ENCODE measurements around the gene ARHGAP6. TPM values are rescaled to one million over a fixed set of nuclear protein-coding genes. Genes with fewer than 3 reads are reported as not detected.

Gene ARHGAP6
- total and polyA plus RNA-seq, 2 donors from 2014 or later: 6.0 to 20.4 TPM

GRCh38 chrX:11446949-11447348, 218.8 kb downstream of the ARHGAP6 start:
- no peak overlapping the region for H3K27ac ChIP-seq (ENCODE audit: low read depth in 2 of 2, low read length in 2 of 2)
- FAIRE-seq: no peak

GRCh38 chrX:11446336-11446735, 219.4 kb downstream of the ARHGAP6 start:
- H3K27ac ChIP-seq (ENCODE audit: low read depth in 2 of 2, low read length in 2 of 2): no peak overlapping the region
- no peak for TF ChIP-seq CTCF (IDR thresholded peaks at IDR 0.05; ENCODE audit: borderline replicate concordance, extremely low read depth, insufficient read depth)
- H3K4me3 ChIP-seq (ENCODE audit: low read length in 3 of 3): no peak overlapping the region
- intact Hi-C loops (cut with DNase I): no loop called here
- H3K9me3 ChIP-seq (ENCODE audit: control insufficient read depth in 2 of 3, insufficient read depth in 1 of 3, low read length in 3 of 3): no peaks in the 10 kb centered on the region
- H3K4me1 ChIP-seq (ENCODE audit: control insufficient read depth in 2 of 3, insufficient read depth in 2 of 3, low read depth in 1 of 3, low read length in 3 of 3): no peaks in the 10 kb centered on the region
- no peak overlapping the region for H3K9ac ChIP-seq (ENCODE audit: low read length in 3 of 3)
- FAIRE-seq (no peak), DNase-seq (no peak)
- peaks cover 4% of the 10 kb centered on the region for H3K27me3 ChIP-seq (ENCODE audit: control insufficient read depth, insufficient read depth, low read length)
- H3K36me3 ChIP-seq (ENCODE audit: control insufficient read depth in 2 of 3, insufficient read depth in 3 of 3, low read length in 3 of 3): no peaks in the 10 kb centered on the region

More at GRCh38 chrX:11446949-11447348, 218.8 kb downstream of the ARHGAP6 start:
- peaks cover 4% of the 10 kb centered on the region for H3K27me3 ChIP-seq (ENCODE audit: control insufficient read depth, insufficient read depth, low read length)
- DNase-seq: no peak
- H3K9ac ChIP-seq (ENCODE audit: low read length in 3 of 3): no peak overlapping the region
- H3K36me3 ChIP-seq (ENCODE audit: control insufficient read depth in 2 of 3, insufficient read depth in 3 of 3, low read length in 3 of 3): no peaks in the 10 kb centered on the region
- H3K9me3 ChIP-seq (ENCODE audit: control insufficient read depth in 2 of 3, insufficient read depth in 1 of 3, low read length in 3 of 3): no peaks in the 10 kb centered on the region
- TF ChIP-seq CTCF (IDR thresholded peaks at IDR 0.05; ENCODE audit: borderline replicate concordance, extremely low read depth, insufficient read depth): no peak
- no peak overlapping the region for H3K4me3 ChIP-seq (ENCODE audit: low read length in 3 of 3)
- H3K4me1 ChIP-seq (ENCODE audit: control insufficient read depth in 2 of 3, insufficient read depth in 2 of 3, low read depth in 1 of 3, low read length in 3 of 3): no peaks in the 10 kb centered on the region
- intact Hi-C loops (cut with DNase I): no loop called here

- H3K9me3 ChIP-seq (ENCODE audit: control insufficient read depth in 2 of 3, insufficient read depth in 1 of 3, low read length in 3 of 3): no peaks in the 10 kb centered on the region
- intact Hi-C loops (cut with DNase I): no loop called here
- no peak for TF ChIP-seq CTCF (IDR thresholded peaks at IDR 0.05; ENCODE audit: borderline replicate concordance, extremely low read depth, insufficient read depth)
- FAIRE-seq (no peak), DNase-seq (no peak)
- H3K27ac ChIP-seq (ENCODE audit: low read depth in 2 of 2, low read length in 2 of 2): no peak overlapping the region
- no peaks in the 10 kb centered on the region for H3K36me3 ChIP-seq (ENCODE audit: control insufficient read depth in 2 of 3, insufficient read depth in 3 of 3, low read length in 3 of 3)
- H3K27me3 ChIP-seq (ENCODE audit: control insufficient read depth, insufficient read depth, low read length): peaks cover 2% of the 10 kb centered on the region
- no peak overlapping the region for H3K4me3 ChIP-seq (ENCODE audit: low read length in 3 of 3)
- H3K4me1 ChIP-seq (ENCODE audit: control insufficient read depth in 2 of 3, insufficient read depth in 2 of 3, low read depth in 1 of 3, low read length in 3 of 3): no peaks in the 10 kb centered on the region
- H3K9ac ChIP-seq (ENCODE audit: low read length in 3 of 3): no peak overlapping the region
These were observed 220.2 kb downstream of the ARHGAP6 start for GRCh38 chrX:11445540-11445939.

GRCh38 chrX:11444052-11444451, 221.7 kb downstream of the ARHGAP6 start:
- no peaks in the 10 kb centered on the region for H3K36me3 ChIP-seq (ENCODE audit: control insufficient read depth in 2 of 3, insufficient read depth in 3 of 3, low read length in 3 of 3)
- DNase-seq: no peak
- H3K9me3 ChIP-seq (ENCODE audit: control insufficient read depth in 2 of 3, insufficient read depth in 1 of 3, low read length in 3 of 3): no peaks in the 10 kb centered on the region
- peaks cover 2% of the 10 kb centered on the region for H3K27me3 ChIP-seq (ENCODE audit: control insufficient read depth, insufficient read depth, low read length)
- H3K27ac ChIP-seq (ENCODE audit: low read depth in 2 of 2, low read length in 2 of 2): no peak overlapping the region
- no peak for FAIRE-seq
- intact Hi-C loops (cut with DNase I): no loop called here
- H3K4me3 ChIP-seq (ENCODE audit: low read length in 3 of 3): no peak overlapping the region
- H3K9ac ChIP-seq (ENCODE audit: low read length in 3 of 3): no peak overlapping the region
- no peak for TF ChIP-seq CTCF (IDR thresholded peaks at IDR 0.05; ENCODE audit: borderline replicate concordance, extremely low read depth, insufficient read depth)
- no peaks in the 10 kb centered on the region for H3K4me1 ChIP-seq (ENCODE audit: control insufficient read depth in 2 of 3, insufficient read depth in 2 of 3, low read depth in 1 of 3, low read length in 3 of 3)

Data from kidney (tissue), 14 donors.